ENCODE data around the gene CST6. TPM values are rescaled to one million over a fixed set of nuclear protein-coding genes. Genes with fewer than 3 reads are reported as not detected.
A peak's percentile ranks its signal among the peaks of the same experiment; 100 is the strongest.

Gene CST6
- polyA plus RNA-seq, 3 donors, result 0.41 TPM; not detected in 2

DNA sequence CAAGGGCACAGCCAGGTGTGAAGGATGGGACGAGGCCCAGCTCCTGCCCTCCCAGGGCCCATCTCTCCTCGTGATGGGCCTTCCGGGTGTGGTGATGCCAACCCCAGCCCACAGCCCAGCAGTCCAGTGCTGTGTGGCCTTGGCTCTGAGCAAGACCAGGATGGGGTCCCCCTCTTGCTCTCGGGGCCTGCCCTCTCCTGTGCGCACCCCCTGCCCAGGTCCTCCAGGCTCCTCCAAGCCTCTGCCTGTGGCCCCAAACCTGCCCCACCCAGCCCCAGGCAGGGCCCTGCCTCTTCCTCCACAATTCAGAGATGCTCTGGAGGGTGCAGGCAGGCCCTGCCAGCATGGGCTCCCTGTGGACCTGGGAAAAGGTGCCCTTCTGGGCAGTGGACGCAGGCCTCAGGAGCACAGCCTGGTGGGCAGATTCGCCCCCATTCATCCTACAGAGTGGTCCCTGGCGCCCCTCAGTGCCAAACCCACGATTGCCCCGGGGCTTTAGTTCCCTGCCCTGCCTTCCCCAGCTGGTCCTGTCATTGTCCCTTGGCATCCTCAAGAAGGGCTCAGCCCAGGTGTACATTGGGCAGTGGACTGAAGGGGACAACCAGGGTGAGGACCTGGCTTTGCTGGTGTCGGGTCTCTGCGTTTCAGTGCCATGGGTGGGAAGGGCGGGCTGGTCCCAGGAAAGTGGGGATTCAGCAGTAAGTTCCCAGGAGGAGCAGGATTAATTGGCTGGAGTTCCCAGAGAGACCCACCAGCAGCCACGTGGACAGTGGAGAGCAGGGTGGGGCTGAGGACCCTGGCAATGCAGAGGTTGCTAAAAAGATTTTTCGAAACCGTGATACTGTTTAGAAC lies 29.6 kb upstream of the CST6 start:
- TF ChIP-seq, protein P1, sequence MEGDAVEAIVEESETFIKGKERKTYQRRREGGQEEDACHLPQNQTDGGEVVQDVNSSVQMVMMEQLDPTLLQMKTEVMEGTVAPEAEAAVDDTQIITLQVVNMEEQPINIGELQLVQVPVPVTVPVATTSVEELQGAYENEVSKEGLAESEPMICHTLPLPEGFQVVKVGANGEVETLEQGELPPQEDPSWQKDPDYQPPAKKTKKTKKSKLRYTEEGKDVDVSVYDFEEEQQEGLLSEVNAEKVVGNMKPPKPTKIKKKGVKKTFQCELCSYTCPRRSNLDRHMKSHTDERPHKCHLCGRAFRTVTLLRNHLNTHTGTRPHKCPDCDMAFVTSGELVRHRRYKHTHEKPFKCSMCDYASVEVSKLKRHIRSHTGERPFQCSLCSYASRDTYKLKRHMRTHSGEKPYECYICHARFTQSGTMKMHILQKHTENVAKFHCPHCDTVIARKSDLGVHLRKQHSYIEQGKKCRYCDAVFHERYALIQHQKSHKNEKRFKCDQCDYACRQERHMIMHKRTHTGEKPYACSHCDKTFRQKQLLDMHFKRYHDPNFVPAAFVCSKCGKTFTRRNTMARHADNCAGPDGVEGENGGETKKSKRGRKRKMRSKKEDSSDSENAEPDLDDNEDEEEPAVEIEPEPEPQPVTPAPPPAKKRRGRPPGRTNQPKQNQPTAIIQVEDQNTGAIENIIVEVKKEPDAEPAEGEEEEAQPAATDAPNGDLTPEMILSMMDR (IDR thresholded peaks at IDR 0.05), result no peak
- Histone ChIP-seq H3K36me3 (replicated peaks in 1 of 2; ENCODE audit: control insufficient read depth in 1 of 2, insufficient read depth in 2 of 2, low read length in 2 of 2) (peaks cover 24 to 31% of the 10 kb centered on the region in 2 donors), H3K4me1 (ENCODE audit: control insufficient read depth in 1 of 2, insufficient read depth in 2 of 2, low read length in 2 of 2) (peaks cover 15 to 17% of the 10 kb centered on the region in 2 donors), H3K9me3 (replicated peaks in 1 of 2; ENCODE audit: control insufficient read depth in 1 of 2, insufficient read depth in 1 of 2, low read length in 2 of 2) (no peaks in the 10 kb centered on the region), H3K79me2 (ENCODE audit: insufficient read depth, low read length) (no peaks in the 10 kb centered on the region), H3K4me3 (replicated peaks in 1 of 3; ENCODE audit: low read depth in 2 of 3, low read length in 3 of 3) (no peak overlapping the region), H4K20me1 (ENCODE audit: insufficient read depth, low read length) (no peaks in the 10 kb centered on the region), H3K27ac (ENCODE audit: low read depth in 1 of 2, low read length in 2 of 2) (no peak overlapping the region), H3K9ac (ENCODE audit: insufficient read depth, low read length, poor library complexity, severe bottlenecking) (no peak overlapping the region), H3K27me3 (ENCODE audit: control insufficient read depth in 2 of 2, insufficient read depth in 2 of 2, low read length in 2 of 2) (no peaks in the 10 kb centered on the region), H2AFZ (ENCODE audit: insufficient read depth, low read depth, low read length, poor library complexity, severe bottlenecking) (no peak overlapping the region), H3K4me2 (replicated peaks; ENCODE audit: extremely low read depth, low read length, poor library complexity, severe bottlenecking) (no peak overlapping the region)
- 90% methylated on average over 12 of the region's 16 CpGs for WGBS (ENCODE audit: insufficient coverage)
- H3K9me3 Mint-ChIP-seq, result no peaks in the 10 kb centered on the region
- no peak for DNase-seq
- H3K36me3 Mint-ChIP-seq, result peaks cover 23 to 35% of the 10 kb centered on the region in 2 donors
- peaks cover 7% of the 10 kb centered on the region for H3K4me1 Mint-ChIP-seq
- H3K27ac Mint-ChIP-seq, result peak overlapping the region in 1 of 7 donors; percentile 48
- intact Hi-C loops (cut with micrococcal nuclease), result no loop called here
- H3K4me3 Mint-ChIP-seq, result no peak overlapping the region
- H3K27me3 Mint-ChIP-seq (ENCODE audit: low read depth in 3 of 3), result peaks cover 0 to 4% (median 0%) of the 10 kb centered on the region in 3 donors

DNA sequence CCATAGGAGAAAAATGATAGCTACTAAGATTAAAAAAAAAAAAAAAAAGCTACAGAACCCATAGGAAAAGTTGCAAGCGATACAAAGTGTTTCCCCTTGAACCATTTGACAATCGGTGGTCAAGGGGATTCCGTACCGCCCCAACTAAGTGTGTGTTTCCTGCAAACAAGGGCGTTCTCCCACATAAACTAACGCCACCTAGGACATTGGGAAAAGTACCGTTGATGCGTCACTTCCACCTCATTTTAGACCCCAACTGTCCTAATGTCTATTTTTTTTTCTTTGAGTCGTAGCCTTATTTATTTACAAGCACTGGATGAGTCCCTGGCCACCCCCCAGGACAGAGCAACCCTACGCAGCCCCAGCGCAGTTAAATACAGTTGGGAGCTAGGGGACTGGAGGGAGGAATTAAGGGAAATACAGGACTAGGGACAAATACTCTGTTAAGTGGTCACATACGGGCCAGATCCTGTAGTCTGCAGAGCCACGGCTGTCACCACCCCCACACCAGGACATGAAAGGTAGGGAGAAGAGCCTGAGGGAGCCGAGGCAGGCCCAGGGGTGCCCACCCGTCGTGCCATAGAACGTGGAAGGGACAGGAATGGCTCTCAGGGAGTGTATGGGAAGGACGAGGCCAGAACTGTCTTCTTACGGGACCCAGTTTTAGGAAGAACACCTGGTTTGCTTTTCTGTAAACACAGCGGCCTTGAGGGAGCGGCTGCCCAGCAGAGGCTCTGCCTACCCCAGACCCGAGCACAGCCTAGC lies 28.8 kb upstream of the CST6 start:
- TF ChIP-seq, protein P1 (IDR thresholded peaks at IDR 0.05), result no peak
- H3K4me2 ChIP-seq (replicated peaks; ENCODE audit: extremely low read depth, low read length, poor library complexity, severe bottlenecking), result no peak overlapping the region
- no peaks in the 10 kb centered on the region for H3K79me2 ChIP-seq (ENCODE audit: insufficient read depth, low read length)
- H3K4me3 ChIP-seq (replicated peaks in 1 of 3; ENCODE audit: low read depth in 2 of 3, low read length in 3 of 3), result no peak overlapping the region
- 95% methylated on average over 6 of the region's 22 CpGs for WGBS (ENCODE audit: insufficient coverage)
- intact Hi-C loops (cut with micrococcal nuclease), result no loop called here
- peak overlapping the region in 1 of 7 donors; percentile 48 for H3K27ac Mint-ChIP-seq
- peaks cover 18 to 28% of the 10 kb centered on the region in 2 donors for H3K36me3 Mint-ChIP-seq
- H3K4me3 Mint-ChIP-seq, result no peak overlapping the region
- H2AFZ ChIP-seq (ENCODE audit: insufficient read depth, low read depth, low read length, poor library complexity, severe bottlenecking), result no peak overlapping the region
- H3K27me3 ChIP-seq (ENCODE audit: control insufficient read depth in 2 of 2, insufficient read depth in 2 of 2, low read length in 2 of 2), result no peaks in the 10 kb centered on the region
- no peak overlapping the region for H3K9ac ChIP-seq (ENCODE audit: insufficient read depth, low read length, poor library complexity, severe bottlenecking)
- no peaks in the 10 kb centered on the region for H3K9me3 ChIP-seq (replicated peaks in 1 of 2; ENCODE audit: control insufficient read depth in 1 of 2, insufficient read depth in 1 of 2, low read length in 2 of 2)
- DNase-seq, result no peak
- peaks cover 16 to 23% of the 10 kb centered on the region in 2 donors for H3K36me3 ChIP-seq (replicated peaks in 1 of 2; ENCODE audit: control insufficient read depth in 1 of 2, insufficient read depth in 2 of 2, low read length in 2 of 2)
- peaks cover 8% of the 10 kb centered on the region for H3K4me1 Mint-ChIP-seq
- peaks cover 0 to 4% (median 0%) of the 10 kb centered on the region in 3 donors for H3K27me3 Mint-ChIP-seq (ENCODE audit: low read depth in 3 of 3)
- peaks cover 16 to 20% of the 10 kb centered on the region in 2 donors for H3K4me1 ChIP-seq (ENCODE audit: control insufficient read depth in 1 of 2, insufficient read depth in 2 of 2, low read length in 2 of 2)
- H4K20me1 ChIP-seq (ENCODE audit: insufficient read depth, low read length), result no peaks in the 10 kb centered on the region
- no peaks in the 10 kb centered on the region for H3K9me3 Mint-ChIP-seq
- H3K27ac ChIP-seq (ENCODE audit: low read depth in 1 of 2, low read length in 2 of 2), result no peak overlapping the region
